K562 (cell line): Measurements from ENCODE around the gene BRF1. TPM values are rescaled to one million over a fixed set of nuclear protein-coding genes. Genes with fewer than 3 reads are reported as not detected.

Experiments
- ATAC-seq: fragments of 200-7000 bp; cut with Tn5 transposase; 3 replicates; pipeline ENCODE4 v1.9.1; 2020; ENCODE audit warnings: moderate library complexity
- BruUV-seq: library from RNA; stranded (reverse); fragments of 400-500 nt; replicated peaks from 2 replicates; lab custom pipeline; 2021; lab: Mats Ljungman, UMichigan
- CTCF ChIA-PET: fragments of 300-600 bp; formaldehyde crosslinking; extraction: SDS; loops from one replicate; lab custom pipeline; 2021; ENCODE audit warnings: low intra/inter-chr PET ratio; lab: Yijun Ruan, JAX
- POLR2A ChIA-PET: fragments of 300-600, 350-650 bp; sonication (Branson Sonifier 250); formaldehyde crosslinking; extraction: SDS; loops from one replicate; lab custom pipeline; 2021; ENCODE audit warnings: antibody characterized with exemption, inconsistent platforms; lab: Yijun Ruan, JAX
- DNase-seq, 4 experiments: peaks; one replicate each; pipeline versions ENCODE4 v3.0.0 to v3.0.0-alpha.2; 2011 to 2018; ENCODE audit warnings: low spot score in 3 of 4, mixed read lengths in 3 of 4; ENCODE audit errors: extremely low read depth in 1 of 4
- FAIRE-seq: peaks from 2 replicates; lab custom pipeline; 2011; peaks lifted over from hg19 to GRCh38; lab: Jason Lieb, UNC
- H2AFZ ChIP-seq: 2 replicates; pipeline ENCODE4 v1.6.0; 2011; ENCODE audit warnings: low read depth, low read length, control low read depth, inconsistent platforms
- H3K27ac ChIP-seq: fragments of 200-600 bp; 3 replicates; pipeline ENCODE4 v1.8.0; 2011; ENCODE audit warnings: low read depth, mild to moderate bottlenecking, control low read depth, inconsistent platforms, low read length, moderate library complexity, mixed read lengths; ENCODE audit errors: extremely low read depth
- H3K27me3 ChIP-seq, 2 experiments: fragments of 300-600 bp in 1 of 2; 2 replicates in 1 of 2; 3 replicates in 1 of 2; pipeline versions ENCODE4 v1.6.0 to v1.8.0; 2011; ENCODE audit warnings: inconsistent platforms in 2 of 2, low read length in 2 of 2, mild to moderate bottlenecking in 1 of 2, mixed read lengths in 1 of 2, moderate library complexity in 1 of 2; ENCODE audit not compliant: control insufficient read depth in 2 of 2, insufficient read depth in 2 of 2
- H3K36me3 ChIP-seq: fragments of 300-600 bp; 3 replicates; pipeline ENCODE4 v1.8.0; 2011; ENCODE audit warnings: mild to moderate bottlenecking, low read length, inconsistent platforms; ENCODE audit not compliant: control insufficient read depth, insufficient read depth
- H3K4me1 ChIP-seq, 2 experiments: fragments of 200-600 bp in 1 of 2; replicated peaks in 1 of 2; 2 replicates in 1 of 2; 3 replicates in 1 of 2; pipeline versions ENCODE4 v1.5.1 to v1.8.0; 2011; ENCODE audit warnings: inconsistent platforms in 2 of 2, low read length in 2 of 2, mild to moderate bottlenecking in 1 of 2, mixed read lengths in 1 of 2, moderate library complexity in 1 of 2; ENCODE audit not compliant: control insufficient read depth in 2 of 2, insufficient read depth in 2 of 2
- H3K4me2 ChIP-seq: 2 replicates; pipeline ENCODE4 v1.6.1; 2011; ENCODE audit warnings: low read length, control low read depth, inconsistent platforms, mixed read lengths; ENCODE audit not compliant: insufficient read depth
- H3K4me3 ChIP-seq: fragments of 200-600 bp; sonication (generic), shearing (Covaris generic); 2 replicates; pipeline ENCODE4 v1.5.1; 2016; ENCODE audit warnings: control low read depth, inconsistent platforms
- H3K79me2 ChIP-seq: fragments of 200-600 bp; 3 replicates; pipeline ENCODE4 v1.8.0; 2011; ENCODE audit warnings: low read length, inconsistent platforms; ENCODE audit not compliant: control insufficient read depth, insufficient read depth
- H3K9ac ChIP-seq, 2 experiments: 2 replicates each; pipeline versions ENCODE4 v1.6.0 to v1.6.1; 2011; ENCODE audit warnings: low read depth in 2 of 2, low read length in 2 of 2, control low read depth in 1 of 2, inconsistent platforms in 1 of 2, mild to moderate bottlenecking in 1 of 2, mixed read lengths in 1 of 2; ENCODE audit not compliant: insufficient read depth in 1 of 2
- H3K9me1 ChIP-seq: one replicate; pipeline ENCODE4 v1.6.0; 2011; ENCODE audit warnings: inconsistent platforms, mild to moderate bottlenecking, low read length, moderate library complexity; ENCODE audit not compliant: control insufficient read depth, insufficient read depth
- H3K9me3 ChIP-seq: replicated peaks from 2 replicates; pipeline ENCODE4 v1.5.1; 2011; ENCODE audit warnings: low read depth, low read length, inconsistent platforms; ENCODE audit not compliant: control insufficient read depth, insufficient read depth
- H4K20me1 ChIP-seq: replicated peaks from 2 replicates; pipeline ENCODE4 v1.6.1; 2011; ENCODE audit warnings: low read length, inconsistent platforms, mixed read lengths; ENCODE audit not compliant: control insufficient read depth, insufficient read depth
- BACH1 ChIP-seq: fragments of 200-800 bp; sonication (Bioruptor generic); IDR thresholded peaks from 2 replicates; pipeline ENCODE4 v1.6.1; 2016; ENCODE audit warnings: missing genetic modification characterization, missing compliant biosample characterization
- NFE2 ChIP-seq: IDR thresholded peaks from 2 replicates; pipeline ENCODE4 v1.6.1; 2014; ENCODE audit warnings: antibody characterized with exemption, low read depth
- NR2F6 ChIP-seq: fragments of 450-650 bp; formaldehyde crosslinking; IDR thresholded peaks from 2 replicates; pipeline ENCODE4 v1.4.0; 2020; ENCODE audit warnings: mild to moderate bottlenecking
- NRF1 ChIP-seq, 2 experiments: fragments of 450-650 bp; IDR thresholded peaks in 1 of 2; conservative IDR thresholded peaks in 1 of 2; 2 replicates each; pipeline ENCODE4 v1.6.1; 2014; ENCODE audit warnings: mild to moderate bottlenecking in 2 of 2
- RFX1 ChIP-seq: fragments of 450-650 bp; IDR thresholded peaks from 2 replicates; pipeline ENCODE4 v1.6.1; 2016; ENCODE audit warnings: mild to moderate bottlenecking, moderate library complexity
- SREBF2 ChIP-seq: sonication (generic); formaldehyde crosslinking; IDR thresholded peaks from 2 replicates; pipeline ENCODE4 v1.4.0; 2020; ENCODE audit warnings: mild to moderate bottlenecking, missing genetic modification reagents
- ZNF431 ChIP-seq: sonication (generic); formaldehyde crosslinking; IDR thresholded peaks from 2 replicates; pipeline ENCODE4 v1.8.0; 2022; ENCODE audit warnings: mild to moderate bottlenecking, missing genetic modification reagents
- WGBS: fragments of 100-300 bp; shearing (Covaris generic); methylation state at CpG from one replicate; pipeline ENCODE4 v1.1.6; 2016; ENCODE audit warnings: low coverage, mixed read lengths; ENCODE audit not compliant: insufficient coverage; ENCODE audit errors: missing lambda C conversion rate; 5-methylcytosine and 5-hydroxymethylcytosine counted together
- in situ Hi-C: fragments of 300-500 bp; cut with MboI; formaldehyde crosslinking; loops from 4 replicates; pipeline ENCODE4 v1.15.0; 2018; ENCODE audit warnings: inconsistent platforms, mixed read lengths
- intact Hi-C: fragments of 100-400 bp; cut with micrococcal nuclease; formaldehyde crosslinking; loops from 2 replicates; pipeline ENCODE4 v1.14.2; 2022
- polyA plus RNA-seq, 8 experiments: library from polyadenylated mRNA; depleted of rRNA in 4 of 8; stranded (reverse) in 5 of 8; unstranded in 3 of 8; fragments of >200 nt; fragmentation: Nextera tagmentation in 2 of 8; fragmentation: Illumina TruSeq in 1 of 8; extraction: Ambion mirVana in 2 of 8; extraction: Trizol in 1 of 8; gene quantifications; 2 replicates each; pipeline versions ENCODE4 v1.2.1 to v1.2.3, GENCODE V29; 2011 to 2014; ENCODE audit warnings: inconsistent platforms in 1 of 8, missing spikeins in 1 of 8
- total RNA-seq, 7 experiments: library from RNA; depleted of rRNA in 6 of 7; stranded (reverse); fragments of >200 nt in 6 of 7; fragmentation: Illumina TruSeq in 2 of 7; extraction: Trizol in 2 of 7; gene quantifications; 2 replicates each; pipeline versions ENCODE4 v1.2.1 to v1.2.3, GENCODE V29; 2011 to 2021; ENCODE audit warnings: low replicate concordance in 1 of 7
- TF ChIP-seq, protein P1 (sequence below): fragments of 450-650 bp; IDR thresholded peaks from 2 replicates; pipeline ENCODE4 v1.6.1; 2017; ENCODE audit warnings: mild to moderate bottlenecking, moderate library complexity
- TF ChIP-seq, protein P2 (sequence below): fragments of 450-650 bp; IDR thresholded peaks from 2 replicates; pipeline ENCODE4 v1.6.1; 2016; ENCODE audit warnings: mild to moderate bottlenecking, moderate library complexity

The BRF1 gene
- total and polyA plus RNA-seq, 9 of the 15 experiments (the other 6 are each of a cell fraction or from before 2014, with no cell fraction given) = 0.14 to 24.6 (median 8.2) TPM

DNA sequence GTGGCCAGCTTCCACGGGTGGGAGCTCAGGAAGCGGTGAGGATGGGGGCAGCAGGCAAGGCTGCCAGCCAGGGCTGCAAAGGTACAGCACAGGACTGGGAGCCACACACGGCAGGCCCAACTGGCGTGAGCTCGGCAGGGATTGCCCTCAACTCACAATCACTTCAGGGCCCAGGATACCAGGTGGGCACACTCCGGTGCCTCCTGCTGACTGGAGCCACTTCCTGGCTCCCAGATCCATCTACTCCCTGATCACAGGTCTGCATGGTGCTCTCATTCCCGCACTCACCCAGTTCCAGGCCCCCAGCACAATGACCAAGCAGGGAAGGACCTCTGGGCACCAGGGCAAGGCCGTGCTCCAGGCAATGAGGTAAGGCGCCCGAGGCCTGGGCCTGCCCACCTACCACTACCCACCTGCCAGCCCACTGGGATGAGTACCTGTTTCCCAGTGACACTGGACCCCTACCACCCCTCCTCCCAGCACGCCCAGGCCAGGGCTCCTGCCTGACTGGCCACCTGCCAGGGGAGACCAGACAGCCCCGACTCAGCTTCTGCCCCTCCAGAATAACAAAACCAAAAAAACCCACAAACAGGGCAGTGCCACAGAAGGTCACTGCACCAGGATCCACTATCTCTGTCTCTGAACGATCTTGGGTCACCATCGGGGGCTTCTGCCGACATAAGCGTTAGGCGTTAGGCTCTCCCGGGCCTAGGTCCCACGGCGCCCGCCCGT, 134.1 kb downstream of the BRF1 start:
- peak overlapping the region; percentile 85 for H3K27ac ChIP-seq
- TF ChIP-seq ZNF431 (peak; percentile 28; the same call in 1 of the 2 replicates), RFX1 (no peak), SREBF2 (CRISPR knock-in tag) (no peak), BACH1 (no peak), NR2F6 (CRISPR knock-in tag) (no peak), NFE2 (no peak), NRF1 (conservative IDR thresholded peaks at IDR 0.05 in 1 of 2, IDR thresholded peaks at IDR 0.05 in 1 of 2) (peak in 1 of 2 experiments; percentile 14; a peak in 1 of 4 replicates)
- TF ChIP-seq, protein P1, sequence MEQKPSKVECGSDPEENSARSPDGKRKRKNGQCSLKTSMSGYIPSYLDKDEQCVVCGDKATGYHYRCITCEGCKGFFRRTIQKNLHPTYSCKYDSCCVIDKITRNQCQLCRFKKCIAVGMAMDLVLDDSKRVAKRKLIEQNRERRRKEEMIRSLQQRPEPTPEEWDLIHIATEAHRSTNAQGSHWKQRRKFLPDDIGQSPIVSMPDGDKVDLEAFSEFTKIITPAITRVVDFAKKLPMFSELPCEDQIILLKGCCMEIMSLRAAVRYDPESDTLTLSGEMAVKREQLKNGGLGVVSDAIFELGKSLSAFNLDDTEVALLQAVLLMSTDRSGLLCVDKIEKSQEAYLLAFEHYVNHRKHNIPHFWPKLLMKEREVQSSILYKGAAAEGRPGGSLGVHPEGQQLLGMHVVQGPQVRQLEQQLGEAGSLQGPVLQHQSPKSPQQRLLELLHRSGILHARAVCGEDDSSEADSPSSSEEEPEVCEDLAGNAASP = no peak
- TF ChIP-seq, protein P2, sequence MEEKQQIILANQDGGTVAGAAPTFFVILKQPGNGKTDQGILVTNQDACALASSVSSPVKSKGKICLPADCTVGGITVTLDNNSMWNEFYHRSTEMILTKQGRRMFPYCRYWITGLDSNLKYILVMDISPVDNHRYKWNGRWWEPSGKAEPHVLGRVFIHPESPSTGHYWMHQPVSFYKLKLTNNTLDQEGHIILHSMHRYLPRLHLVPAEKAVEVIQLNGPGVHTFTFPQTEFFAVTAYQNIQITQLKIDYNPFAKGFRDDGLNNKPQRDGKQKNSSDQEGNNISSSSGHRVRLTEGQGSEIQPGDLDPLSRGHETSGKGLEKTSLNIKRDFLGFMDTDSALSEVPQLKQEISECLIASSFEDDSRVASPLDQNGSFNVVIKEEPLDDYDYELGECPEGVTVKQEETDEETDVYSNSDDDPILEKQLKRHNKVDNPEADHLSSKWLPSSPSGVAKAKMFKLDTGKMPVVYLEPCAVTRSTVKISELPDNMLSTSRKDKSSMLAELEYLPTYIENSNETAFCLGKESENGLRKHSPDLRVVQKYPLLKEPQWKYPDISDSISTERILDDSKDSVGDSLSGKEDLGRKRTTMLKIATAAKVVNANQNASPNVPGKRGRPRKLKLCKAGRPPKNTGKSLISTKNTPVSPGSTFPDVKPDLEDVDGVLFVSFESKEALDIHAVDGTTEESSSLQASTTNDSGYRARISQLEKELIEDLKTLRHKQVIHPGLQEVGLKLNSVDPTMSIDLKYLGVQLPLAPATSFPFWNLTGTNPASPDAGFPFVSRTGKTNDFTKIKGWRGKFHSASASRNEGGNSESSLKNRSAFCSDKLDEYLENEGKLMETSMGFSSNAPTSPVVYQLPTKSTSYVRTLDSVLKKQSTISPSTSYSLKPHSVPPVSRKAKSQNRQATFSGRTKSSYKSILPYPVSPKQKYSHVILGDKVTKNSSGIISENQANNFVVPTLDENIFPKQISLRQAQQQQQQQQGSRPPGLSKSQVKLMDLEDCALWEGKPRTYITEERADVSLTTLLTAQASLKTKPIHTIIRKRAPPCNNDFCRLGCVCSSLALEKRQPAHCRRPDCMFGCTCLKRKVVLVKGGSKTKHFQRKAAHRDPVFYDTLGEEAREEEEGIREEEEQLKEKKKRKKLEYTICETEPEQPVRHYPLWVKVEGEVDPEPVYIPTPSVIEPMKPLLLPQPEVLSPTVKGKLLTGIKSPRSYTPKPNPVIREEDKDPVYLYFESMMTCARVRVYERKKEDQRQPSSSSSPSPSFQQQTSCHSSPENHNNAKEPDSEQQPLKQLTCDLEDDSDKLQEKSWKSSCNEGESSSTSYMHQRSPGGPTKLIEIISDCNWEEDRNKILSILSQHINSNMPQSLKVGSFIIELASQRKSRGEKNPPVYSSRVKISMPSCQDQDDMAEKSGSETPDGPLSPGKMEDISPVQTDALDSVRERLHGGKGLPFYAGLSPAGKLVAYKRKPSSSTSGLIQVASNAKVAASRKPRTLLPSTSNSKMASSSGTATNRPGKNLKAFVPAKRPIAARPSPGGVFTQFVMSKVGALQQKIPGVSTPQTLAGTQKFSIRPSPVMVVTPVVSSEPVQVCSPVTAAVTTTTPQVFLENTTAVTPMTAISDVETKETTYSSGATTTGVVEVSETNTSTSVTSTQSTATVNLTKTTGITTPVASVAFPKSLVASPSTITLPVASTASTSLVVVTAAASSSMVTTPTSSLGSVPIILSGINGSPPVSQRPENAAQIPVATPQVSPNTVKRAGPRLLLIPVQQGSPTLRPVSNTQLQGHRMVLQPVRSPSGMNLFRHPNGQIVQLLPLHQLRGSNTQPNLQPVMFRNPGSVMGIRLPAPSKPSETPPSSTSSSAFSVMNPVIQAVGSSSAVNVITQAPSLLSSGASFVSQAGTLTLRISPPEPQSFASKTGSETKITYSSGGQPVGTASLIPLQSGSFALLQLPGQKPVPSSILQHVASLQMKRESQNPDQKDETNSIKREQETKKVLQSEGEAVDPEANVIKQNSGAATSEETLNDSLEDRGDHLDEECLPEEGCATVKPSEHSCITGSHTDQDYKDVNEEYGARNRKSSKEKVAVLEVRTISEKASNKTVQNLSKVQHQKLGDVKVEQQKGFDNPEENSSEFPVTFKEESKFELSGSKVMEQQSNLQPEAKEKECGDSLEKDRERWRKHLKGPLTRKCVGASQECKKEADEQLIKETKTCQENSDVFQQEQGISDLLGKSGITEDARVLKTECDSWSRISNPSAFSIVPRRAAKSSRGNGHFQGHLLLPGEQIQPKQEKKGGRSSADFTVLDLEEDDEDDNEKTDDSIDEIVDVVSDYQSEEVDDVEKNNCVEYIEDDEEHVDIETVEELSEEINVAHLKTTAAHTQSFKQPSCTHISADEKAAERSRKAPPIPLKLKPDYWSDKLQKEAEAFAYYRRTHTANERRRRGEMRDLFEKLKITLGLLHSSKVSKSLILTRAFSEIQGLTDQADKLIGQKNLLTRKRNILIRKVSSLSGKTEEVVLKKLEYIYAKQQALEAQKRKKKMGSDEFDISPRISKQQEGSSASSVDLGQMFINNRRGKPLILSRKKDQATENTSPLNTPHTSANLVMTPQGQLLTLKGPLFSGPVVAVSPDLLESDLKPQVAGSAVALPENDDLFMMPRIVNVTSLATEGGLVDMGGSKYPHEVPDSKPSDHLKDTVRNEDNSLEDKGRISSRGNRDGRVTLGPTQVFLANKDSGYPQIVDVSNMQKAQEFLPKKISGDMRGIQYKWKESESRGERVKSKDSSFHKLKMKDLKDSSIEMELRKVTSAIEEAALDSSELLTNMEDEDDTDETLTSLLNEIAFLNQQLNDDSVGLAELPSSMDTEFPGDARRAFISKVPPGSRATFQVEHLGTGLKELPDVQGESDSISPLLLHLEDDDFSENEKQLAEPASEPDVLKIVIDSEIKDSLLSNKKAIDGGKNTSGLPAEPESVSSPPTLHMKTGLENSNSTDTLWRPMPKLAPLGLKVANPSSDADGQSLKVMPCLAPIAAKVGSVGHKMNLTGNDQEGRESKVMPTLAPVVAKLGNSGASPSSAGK = no peak

More for the DNA sequence above, 134.1 kb downstream of the BRF1 start:
- no peaks in the 10 kb centered on the region for H3K9me3 ChIP-seq
- peak overlapping the region; percentile 39 for H3K4me3 ChIP-seq
- intact Hi-C loops (no loop called here), in situ Hi-C loops (no loop called here)
- no peaks in the 10 kb centered on the region for H3K27me3 ChIP-seq
- FAIRE-seq (no peak), ATAC-seq (no peak), DNase-seq (no peak)
- peak overlapping the region; percentile 83 to 95 for H3K9ac ChIP-seq
- H3K4me1 ChIP-seq = peaks cover 10 to 89% of the 10 kb centered on the region in 2 experiments; a peak in 4 of 5 replicates
- peaks cover 4% of the 10 kb centered on the region for H3K9me1 ChIP-seq
- peak overlapping the region; percentile 76 for H3K4me2 ChIP-seq
- H3K36me3 ChIP-seq = peaks cover 12% of the 10 kb centered on the region; the same call in 1 of the 3 replicates
- POLR2A ChIA-PET = no interaction called here
- BruUV-seq = TSS peak; percentile 54
- peaks cover 5% of the 10 kb centered on the region; the same call in 1 of the 2 replicates for H4K20me1 ChIP-seq
- WGBS = 48% methylated on average over 16 of the region's 22 CpGs
- H2AFZ ChIP-seq = peak overlapping the region; percentile 62; the same call in 1 of the 2 replicates
- CTCF ChIA-PET = no interaction called here
- peaks cover 58% of the 10 kb centered on the region for H3K79me2 ChIP-seq
